ENCODE data around the gene SHISA9. TPM values are rescaled to one million over a fixed set of nuclear protein-coding genes. Genes with fewer than 3 reads are reported as not detected.

Gene SHISA9
- total RNA-seq, 3 donors from 2014 or later (not counting 1 experiment from before 2014, with no cell fraction given) = 0.05 TPM; not detected in 2

- H3K27me3 ChIP-seq (ENCODE audit: control insufficient read depth, insufficient read depth, low read length) = no peaks in the 10 kb centered on the region
- H3K36me3 ChIP-seq (ENCODE audit: control insufficient read depth, insufficient read depth, low read length) = no peaks in the 10 kb centered on the region
- no peak overlapping the region for H3K4me3 Mint-ChIP-seq
- H3K27me3 Mint-ChIP-seq (ENCODE audit: low read depth in 2 of 2) = no peaks in the 10 kb centered on the region
- H3K9me3 Mint-ChIP-seq = peaks cover 0 to 5% of the 10 kb centered on the region in 2 donors
- DNase-seq = no peak
- no peak overlapping the region for H3K27ac Mint-ChIP-seq
- ATAC-seq = no peak
- WGBS (ENCODE audit: insufficient coverage) = 78% methylated on average over 2 of the region's 7 CpGs
- no peaks in the 10 kb centered on the region for H3K4me1 ChIP-seq (ENCODE audit: control insufficient read depth, insufficient read depth, low read length)
- H3K4me1 Mint-ChIP-seq = no peaks in the 10 kb centered on the region
- H3K4me3 ChIP-seq (ENCODE audit: low read length) = no peak overlapping the region
- H3K36me3 Mint-ChIP-seq = no peaks in the 10 kb centered on the region
- no peaks in the 10 kb centered on the region for H3K9me3 ChIP-seq (ENCODE audit: control insufficient read depth, insufficient read depth, low read length)
- H3K27ac ChIP-seq (ENCODE audit: low read length) = no peak overlapping the region
- no peak for TF ChIP-seq CTCF (IDR thresholded peaks at IDR 0.05)
- intact Hi-C loops (cut with micrococcal nuclease) = no loop called here
These were observed 63.9 kb downstream of the SHISA9 start for GRCh38 chr16:12965274-12965804.

DNA sequence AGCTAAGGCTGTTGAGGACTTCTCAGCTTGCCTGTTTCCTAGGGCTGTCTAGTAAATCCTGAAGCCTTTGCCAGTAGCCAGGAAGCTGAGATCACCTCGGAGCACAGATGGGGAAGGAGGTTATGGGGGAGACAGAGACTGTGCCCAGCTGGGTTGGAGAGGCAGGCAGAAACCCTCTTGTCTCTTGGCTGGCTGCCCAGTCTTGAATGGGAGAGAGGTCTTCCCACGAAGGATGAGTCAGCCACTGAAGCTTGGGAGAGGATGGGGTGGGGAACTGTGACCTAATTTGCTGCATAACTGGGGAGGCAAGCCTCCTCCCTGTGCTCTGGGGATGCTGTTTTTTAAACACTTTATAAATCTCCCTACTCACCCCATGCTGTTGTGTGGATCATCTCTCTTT is 69.8 kb downstream of the SHISA9 start:
- no peak for TF ChIP-seq CTCF (IDR thresholded peaks at IDR 0.05)
- H3K4me3 Mint-ChIP-seq = no peak overlapping the region
- no peak overlapping the region for H3K4me3 ChIP-seq (ENCODE audit: low read length)
- H3K9me3 ChIP-seq (ENCODE audit: control insufficient read depth, insufficient read depth, low read length) = no peaks in the 10 kb centered on the region
- no peaks in the 10 kb centered on the region for H3K36me3 Mint-ChIP-seq
- no peaks in the 10 kb centered on the region for H3K4me1 Mint-ChIP-seq
- no peaks in the 10 kb centered on the region for H3K27me3 Mint-ChIP-seq (ENCODE audit: low read depth in 2 of 2)
- no peak overlapping the region for H3K27ac Mint-ChIP-seq
- DNase-seq (no peak), ATAC-seq (no peak)
- H3K27ac ChIP-seq (ENCODE audit: low read length) = no peak overlapping the region
- no peaks in the 10 kb centered on the region for H3K9me3 Mint-ChIP-seq
- intact Hi-C loops (cut with micrococcal nuclease) = no loop called here
- no peaks in the 10 kb centered on the region for H3K4me1 ChIP-seq (ENCODE audit: control insufficient read depth, insufficient read depth, low read length)
- 3% methylated on average over 2 of the region's 2 CpGs for WGBS (ENCODE audit: insufficient coverage)
- no peaks in the 10 kb centered on the region for H3K36me3 ChIP-seq (ENCODE audit: control insufficient read depth, insufficient read depth, low read length)
- H3K27me3 ChIP-seq (ENCODE audit: control insufficient read depth, insufficient read depth, low read length) = no peaks in the 10 kb centered on the region

- Mint-ChIP-seq H3K36me3 (no peaks in the 10 kb centered on the region), H3K27me3 (ENCODE audit: low read depth in 2 of 2) (no peaks in the 10 kb centered on the region), H3K4me3 (no peak overlapping the region), H3K27ac (no peak overlapping the region), H3K4me1 (no peaks in the 10 kb centered on the region), H3K9me3 (no peaks in the 10 kb centered on the region)
- no peaks in the 10 kb centered on the region for H3K27me3 ChIP-seq (ENCODE audit: control insufficient read depth, insufficient read depth, low read length)
- intact Hi-C loops (cut with micrococcal nuclease) = no loop called here
- ATAC-seq = no peak
- no peaks in the 10 kb centered on the region for H3K36me3 ChIP-seq (ENCODE audit: control insufficient read depth, insufficient read depth, low read length)
- DNase-seq = no peak
- no peaks in the 10 kb centered on the region for H3K4me1 ChIP-seq (ENCODE audit: control insufficient read depth, insufficient read depth, low read length)
- no peak for TF ChIP-seq CTCF (IDR thresholded peaks at IDR 0.05)
- H3K27ac ChIP-seq (ENCODE audit: low read length) = no peak overlapping the region
- no peaks in the 10 kb centered on the region for H3K9me3 ChIP-seq (ENCODE audit: control insufficient read depth, insufficient read depth, low read length)
- no peak overlapping the region for H3K4me3 ChIP-seq (ENCODE audit: low read length)
- 100% methylated on average over 2 of the region's 3 CpGs for WGBS (ENCODE audit: insufficient coverage)
These were observed 70.8 kb downstream of the SHISA9 start for GRCh38 chr16:12972246-12972645.

GRCh38 chr16:12975766-12976165 is 74.4 kb downstream of the SHISA9 start:
- H3K27me3 ChIP-seq (ENCODE audit: control insufficient read depth, insufficient read depth, low read length) = no peaks in the 10 kb centered on the region
- WGBS (ENCODE audit: insufficient coverage) = 91% methylated on average over 3 of the region's 3 CpGs
- Mint-ChIP-seq H3K27ac (no peak overlapping the region), H3K9me3 (peaks cover 0 to 4% of the 10 kb centered on the region in 2 donors), H3K27me3 (ENCODE audit: low read depth in 2 of 2) (no peaks in the 10 kb centered on the region), H3K36me3 (no peaks in the 10 kb centered on the region), H3K4me1 (no peaks in the 10 kb centered on the region), H3K4me3 (no peak overlapping the region)
- H3K4me3 ChIP-seq (ENCODE audit: low read length) = no peak overlapping the region
- no peaks in the 10 kb centered on the region for H3K9me3 ChIP-seq (ENCODE audit: control insufficient read depth, insufficient read depth, low read length)
- ATAC-seq (no peak), DNase-seq (no peak)
- intact Hi-C loops (cut with micrococcal nuclease) = no loop called here
- no peaks in the 10 kb centered on the region for H3K36me3 ChIP-seq (ENCODE audit: control insufficient read depth, insufficient read depth, low read length)
- no peak overlapping the region for H3K27ac ChIP-seq (ENCODE audit: low read length)
- TF ChIP-seq CTCF (IDR thresholded peaks at IDR 0.05) = no peak
- no peaks in the 10 kb centered on the region for H3K4me1 ChIP-seq (ENCODE audit: control insufficient read depth, insufficient read depth, low read length)
